Endothelial cell (in vitro differentiated cells): ENCODE data around the gene ATRIP. TPM values are rescaled to one million over a fixed set of nuclear protein-coding genes. Genes with fewer than 3 reads are reported as not detected.
A peak's percentile ranks its signal among the peaks of the same experiment; 100 is the strongest.

Experiments
- DNase-seq: peaks from one replicate; pipeline ENCODE4 v3.0.0; 2021; ENCODE audit warnings: low spot score
- H3K27ac Mint-ChIP-seq: one replicate; pipeline ENCODE4 v1.8.0; 2021; ENCODE audit warnings: mixed read lengths, inconsistent platforms; ENCODE audit not compliant: unreplicated experiment
- H3K27me3 Mint-ChIP-seq: one replicate; pipeline ENCODE4 v1.8.0; 2021; ENCODE audit warnings: mild to moderate bottlenecking, moderate library complexity, mixed read lengths, inconsistent platforms; ENCODE audit not compliant: unreplicated experiment
- H3K36me3 Mint-ChIP-seq: one replicate; pipeline ENCODE4 v1.8.0; 2021; ENCODE audit warnings: mild to moderate bottlenecking, low read depth, mixed read lengths, inconsistent platforms; ENCODE audit not compliant: unreplicated experiment
- H3K4me1 Mint-ChIP-seq: one replicate; pipeline ENCODE4 v1.8.0; 2021; ENCODE audit warnings: mild to moderate bottlenecking, mixed read lengths, inconsistent platforms; ENCODE audit not compliant: unreplicated experiment
- H3K4me3 Mint-ChIP-seq: one replicate; pipeline ENCODE4 v1.8.0; 2021; ENCODE audit warnings: mild to moderate bottlenecking, mixed read lengths, inconsistent platforms; ENCODE audit not compliant: unreplicated experiment
- H3K9me3 Mint-ChIP-seq: one replicate; pipeline ENCODE4 v1.8.0; 2021; ENCODE audit warnings: mixed read lengths, inconsistent platforms; ENCODE audit not compliant: unreplicated experiment
- total RNA-seq: library from RNA; stranded (reverse); fragmentation: NEBNext Ultra II Directional; extraction: Animal tissue kit (Norgen Biotek cat#: 25700); gene quantifications from one replicate; pipeline ENCODE4 v1.2.1, GENCODE V29; 2021; ENCODE audit not compliant: unreplicated experiment
- TF ChIP-seq, protein P1 (sequence below): fragments of 200-600 bp; sonication (generic); IDR thresholded peaks from one replicate; pipeline ENCODE4 v1.5.0; 2021; ENCODE audit warnings: antibody characterized with exemption; ENCODE audit not compliant: unreplicated experiment

The ATRIP gene
- total RNA-seq, 1 donor from 2014 or later, result 11.2 TPM

DNA sequence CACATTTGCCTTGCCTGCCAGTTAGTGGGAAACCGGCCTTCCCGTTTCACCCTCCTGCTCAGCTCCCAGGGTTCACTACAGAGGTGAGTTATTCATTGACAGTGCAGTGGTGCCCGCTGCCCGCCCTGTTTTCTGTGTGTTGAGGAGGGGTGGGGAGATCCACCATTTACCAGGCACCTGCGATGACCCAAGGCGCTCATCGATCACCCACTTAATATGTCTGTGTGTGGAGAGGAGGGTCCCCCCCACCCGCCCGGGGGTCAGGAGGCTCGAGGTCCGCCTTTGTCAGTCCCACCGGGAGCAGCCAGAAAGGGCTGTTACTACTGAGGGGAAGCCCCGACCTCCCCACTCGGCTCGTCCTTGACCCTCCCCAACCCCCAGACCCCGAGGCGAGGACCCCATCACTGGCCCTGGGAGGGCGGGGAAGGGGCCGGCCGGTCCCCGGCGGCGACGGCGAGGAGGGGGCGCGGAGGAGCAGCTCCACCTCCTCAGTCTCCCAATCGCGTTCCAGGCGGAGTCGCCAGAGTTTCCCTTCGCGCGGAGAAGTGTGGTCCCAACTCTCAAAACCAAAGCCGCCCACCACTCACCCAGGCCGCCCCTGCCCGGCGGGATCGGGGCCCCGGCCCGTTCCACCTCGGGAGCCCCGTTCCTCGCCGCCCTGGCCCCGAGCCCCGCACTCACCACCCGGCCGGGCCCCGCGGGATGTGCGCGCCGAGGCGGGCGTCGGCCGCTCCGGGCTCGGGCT is 17.8 kb upstream of the ATRIP start:
- peaks cover 15% of the 10 kb centered on the region for H3K36me3 Mint-ChIP-seq
- H3K4me3 Mint-ChIP-seq, result peak overlapping the region; percentile 79
- TF ChIP-seq, protein P1, sequence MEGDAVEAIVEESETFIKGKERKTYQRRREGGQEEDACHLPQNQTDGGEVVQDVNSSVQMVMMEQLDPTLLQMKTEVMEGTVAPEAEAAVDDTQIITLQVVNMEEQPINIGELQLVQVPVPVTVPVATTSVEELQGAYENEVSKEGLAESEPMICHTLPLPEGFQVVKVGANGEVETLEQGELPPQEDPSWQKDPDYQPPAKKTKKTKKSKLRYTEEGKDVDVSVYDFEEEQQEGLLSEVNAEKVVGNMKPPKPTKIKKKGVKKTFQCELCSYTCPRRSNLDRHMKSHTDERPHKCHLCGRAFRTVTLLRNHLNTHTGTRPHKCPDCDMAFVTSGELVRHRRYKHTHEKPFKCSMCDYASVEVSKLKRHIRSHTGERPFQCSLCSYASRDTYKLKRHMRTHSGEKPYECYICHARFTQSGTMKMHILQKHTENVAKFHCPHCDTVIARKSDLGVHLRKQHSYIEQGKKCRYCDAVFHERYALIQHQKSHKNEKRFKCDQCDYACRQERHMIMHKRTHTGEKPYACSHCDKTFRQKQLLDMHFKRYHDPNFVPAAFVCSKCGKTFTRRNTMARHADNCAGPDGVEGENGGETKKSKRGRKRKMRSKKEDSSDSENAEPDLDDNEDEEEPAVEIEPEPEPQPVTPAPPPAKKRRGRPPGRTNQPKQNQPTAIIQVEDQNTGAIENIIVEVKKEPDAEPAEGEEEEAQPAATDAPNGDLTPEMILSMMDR, result no peak
- peak; percentile 56 for DNase-seq
- H3K4me1 Mint-ChIP-seq, result peaks cover 34% of the 10 kb centered on the region
- H3K27me3 Mint-ChIP-seq, result peaks cover 22% of the 10 kb centered on the region
- H3K27ac Mint-ChIP-seq, result peak overlapping the region; percentile 64
- no peaks in the 10 kb centered on the region for H3K9me3 Mint-ChIP-seq

- TF ChIP-seq, protein P1, result no peak
- H3K27ac Mint-ChIP-seq, result peak overlapping the region; percentile 81
- no peaks in the 10 kb centered on the region for H3K9me3 Mint-ChIP-seq
- peak; percentile 61 for DNase-seq
- H3K27me3 Mint-ChIP-seq, result peaks cover 22% of the 10 kb centered on the region
- H3K36me3 Mint-ChIP-seq, result peaks cover 15% of the 10 kb centered on the region
- H3K4me1 Mint-ChIP-seq, result peaks cover 34% of the 10 kb centered on the region
- peak overlapping the region; percentile 89 for H3K4me3 Mint-ChIP-seq
These were observed 17.1 kb upstream of the ATRIP start for GRCh38 chr3:48429317-48429959.

DNA sequence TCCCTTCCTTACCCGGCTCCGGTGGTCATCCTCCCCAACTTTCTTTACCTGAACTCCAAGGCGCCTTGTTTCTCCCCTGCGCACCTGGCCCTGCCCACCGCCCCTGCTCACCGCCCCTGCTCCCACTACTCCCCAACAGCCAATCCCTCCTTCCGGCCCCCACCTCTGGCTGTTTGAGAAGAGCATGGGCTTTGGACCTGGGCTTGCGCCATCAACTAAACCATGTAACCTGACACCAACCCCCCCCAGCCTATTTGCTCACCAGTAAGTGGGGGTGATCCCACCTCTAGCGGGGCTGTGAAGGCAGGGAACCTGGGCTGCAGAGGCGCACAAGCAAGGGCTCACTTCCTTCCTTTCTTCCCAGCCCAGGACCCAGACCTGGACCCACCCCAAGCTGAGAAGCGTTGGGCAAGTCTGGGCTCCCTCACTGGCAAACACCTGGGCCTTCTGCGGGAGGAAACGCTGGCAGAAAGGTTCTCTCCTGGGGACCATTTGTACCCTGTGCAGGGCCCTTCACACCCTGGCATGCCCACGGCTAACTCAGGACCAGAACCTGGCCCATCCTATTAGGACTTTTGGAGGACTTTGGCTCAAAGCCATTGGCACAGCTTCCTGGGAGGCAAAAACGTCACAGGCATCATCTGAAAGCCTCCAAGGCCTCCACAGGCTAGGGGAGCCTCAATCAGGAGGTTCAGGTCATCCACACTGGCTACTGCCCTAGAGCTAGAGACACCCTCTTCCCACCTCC is 16.4 kb upstream of the ATRIP start, which contains the start of gene PLXNB1:
Gene PLXNB1, minus strand, starts transcription at position 127 of the 748 bp plus-strand sequence. CDS start 5,475 bp downstream, outside the sequence.
- DNase-seq, result peak; percentile 23
- Mint-ChIP-seq H3K4me1 (peaks cover 30% of the 10 kb centered on the region), H3K4me3 (peak within 1 kb of the TSS; percentile 89), H3K36me3 (peaks cover 15% of the 10 kb centered on the region), H3K27me3 (peaks cover 20% of the 10 kb centered on the region), H3K27ac (peak within 1 kb of the TSS; percentile 81), H3K9me3 (no peaks in the 10 kb centered on the region)
- TF ChIP-seq, protein P1, result no peak

DNA sequence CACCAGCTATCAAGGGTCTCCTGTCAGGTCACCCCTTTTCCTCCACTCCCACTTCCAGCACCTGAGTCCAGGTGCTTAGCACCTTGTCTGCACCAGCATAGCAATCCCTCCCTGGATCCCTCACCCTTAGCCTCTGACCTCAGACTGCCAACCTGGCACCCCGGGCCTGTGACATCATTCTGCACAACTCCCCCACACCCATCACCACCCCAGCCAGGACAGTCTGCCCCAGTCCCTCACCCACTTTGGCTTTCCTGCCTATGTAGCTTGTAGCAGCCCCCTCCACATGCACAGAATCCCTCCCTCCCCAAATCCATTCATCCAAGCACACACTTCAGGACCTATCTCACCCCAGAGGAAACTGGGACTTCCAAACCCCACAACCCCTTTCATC is 15.8 kb upstream of the ATRIP start:
- peaks cover 28% of the 10 kb centered on the region for H3K4me1 Mint-ChIP-seq
- DNase-seq, result no peak
- H3K4me3 Mint-ChIP-seq, result peak overlapping the region; percentile 81
- H3K27ac Mint-ChIP-seq, result peak overlapping the region; percentile 61
- TF ChIP-seq, protein P1, result no peak
- no peaks in the 10 kb centered on the region for H3K9me3 Mint-ChIP-seq
- peaks cover 18% of the 10 kb centered on the region for H3K27me3 Mint-ChIP-seq
- peaks cover 17% of the 10 kb centered on the region for H3K36me3 Mint-ChIP-seq
